Heart left ventricle (tissue), 13 donors: Measurements from ENCODE around the gene RPS10.

ENCODE experiments used
- CTCF ChIP-seq, 12 donors: fragments of 200-600 bp; sonication (generic) in 4 of 12; IDR thresholded peaks; one replicate each; pipeline versions ENCODE4 v1.5.0 to v1.8.0; 2018 to 2022; ENCODE audit warnings: antibody characterized with exemption in 12 of 12, mild to moderate bottlenecking in 5 of 12
- POLR2A ChIP-seq, 2 donors: fragments of 450-650 bp; IDR thresholded peaks; one replicate each; pipeline ENCODE4 v1.6.1; 2017; ENCODE audit warnings: antibody characterized with exemption in 2 of 2, mild to moderate bottlenecking in 2 of 2, moderate library complexity in 2 of 2
- donor health status: ischemic (EF 13 %, LVEDD 7.1; RV severe dilation, severe dysfunction).
- donor health status: DM: no; HTN: yes; CAD: no.
- donor health status: DM: no; HTN: no; CAD: no.
- donor health status: ischemic (EF 25% LVEDD 6.9; RV normal size, moderate dysfunction).
- donor health status: ischemic (EF 25% LVEDD 5.7; RV mildly dilated, moderate dysfunction).
- donor health status: ischemic (EF 35%, LVEDD 5.7; RV mildly dilated, moderate dysfunction).
- donor health status: nonischemic (EF 11% LVEDD 7.7; RV severe dilation, severe dysfunction).
- donor health status: DM: yes; HTN: yes; CAD: no.
- donor health status: PGD.
- donor health status: ischemic (EF 29% LVEDD 5.4; RV normal size, mild dysfunction).
- donor health status: nonischemic (EF 23%, LVEDD 6.1; RV moderate dilation, normal function).

GRCh38 chr6:34463849-34464248 is 38.0 kb upstream of the RPS10 start:
- TF ChIP-seq CTCF (IDR thresholded peaks at IDR 0.05) (no peak), POLR2A (IDR thresholded peaks at IDR 0.05) (no peak)
